OCI-LY1 (cell line): ENCODE results near the gene ANGPTL8.

Experiments
- CTCF ChIP-seq: fragments of 200-600 bp; sonication (generic), shearing (Covaris generic); IDR thresholded peaks from 2 replicates; pipeline ENCODE4 v1.5.1; 2017; ENCODE audit warnings: mild to moderate bottlenecking, antibody characterized with exemption, low read length, moderate library complexity, mixed read lengths
- EZH2 ChIP-seq: fragments of 200-600 bp; sonication (generic), shearing (Covaris generic); IDR thresholded peaks from 2 replicates; pipeline ENCODE4 v1.8.0; 2017; ENCODE audit warnings: borderline replicate concordance, mixed run types, mild to moderate bottlenecking, antibody characterized with exemption, low read length, moderate library complexity, mixed read lengths

- TF ChIP-seq CTCF: no peak
- TF ChIP-seq EZH2: no peak
Observed at GRCh38 chr19:11226716-11227166, 12.7 kb upstream of the ANGPTL8 start.
